Stimulated activated CD8-positive, alpha-beta memory T cell treated with anti-CD3 and anti-CD28 coated beads, Interleukin-12 subunit alpha, Interleukin-12 subunit beta, amount 100 ng/mL, for 4 hours (primary cell): Measurements from ENCODE around the gene BIRC6.
"Not testable (repeated sequence)": the region's sequence is repeated elsewhere in the genome, so short reads cannot be mapped to it uniquely, and the experiment has no call there.

Source experiments
- DNase-seq: peaks from one replicate; pipeline ENCODE4 v3.0.0-alpha.2; 2020; ENCODE audit warnings: low read depth

BIRC6 gene

GRCh38 chr2:32622570-32623310 is 265.9 kb downstream of the BIRC6 start:
- no peak for DNase-seq

- no peak for DNase-seq
Observed at GRCh38 chr2:32623311-32623706, 266.5 kb downstream of the BIRC6 start.

GRCh38 chr2:32624812-32625211 is 268.0 kb downstream of the BIRC6 start:
- no peak for DNase-seq

GRCh38 chr2:32626639-32627221 is 269.9 kb downstream of the BIRC6 start:
- no peak for DNase-seq

- DNase-seq: no peak
Observed at GRCh38 chr2:32627441-32627813, 270.6 kb downstream of the BIRC6 start.

GRCh38 chr2:32627814-32628579 is 271.2 kb downstream of the BIRC6 start, which contains the start of gene TTC27:
Gene TTC27, plus strand, starts transcription at chr2:32628050. Its CDS starts 243 bp downstream, at chr2:32628293.
- peak; percentile 91 for DNase-seq

GRCh38 chr2:32632089-32632488 is 275.3 kb downstream of the BIRC6 start:
- no peak for DNase-seq

- DNase-seq: no peak
Observed at GRCh38 chr2:32633040-32633439, 276.2 kb downstream of the BIRC6 start.

GRCh38 chr2:32638548-32638947 is 281.7 kb downstream of the BIRC6 start:
- not testable (repeated sequence) for DNase-seq

GRCh38 chr2:32641180-32641579 is 284.4 kb downstream of the BIRC6 start:
- DNase-seq: no peak

GRCh38 chr2:32647180-32647651 is 290.4 kb downstream of the BIRC6 start:
- DNase-seq: no peak

GRCh38 chr2:32652555-32653209 is 295.9 kb downstream of the BIRC6 start:
- DNase-seq: no peak

- DNase-seq: no peak
Observed at GRCh38 chr2:32656069-32656468, 299.2 kb downstream of the BIRC6 start.

- no peak for DNase-seq
Observed at GRCh38 chr2:32663864-32664263, 307.0 kb downstream of the BIRC6 start.

- no peak for DNase-seq
Observed at GRCh38 chr2:32666704-32667103, 309.9 kb downstream of the BIRC6 start.

- DNase-seq: no peak
Observed at GRCh38 chr2:32668254-32668653, 311.4 kb downstream of the BIRC6 start.
